Neuron (in vitro differentiated cells): ENCODE measurements around the gene RBFOX2.

Experiments
- H2AFZ ChIP-seq: one replicate; pipeline ENCODE4 v1.6.1; 2013; ENCODE audit warnings: low read depth, mild to moderate bottlenecking, inconsistent platforms, low read length, moderate library complexity
- H3K27me3 ChIP-seq: one replicate; pipeline ENCODE4 v1.6.1; 2013; ENCODE audit warnings: low read length; ENCODE audit not compliant: insufficient read depth
- H3K36me3 ChIP-seq: one replicate; pipeline ENCODE4 v1.6.1; 2013; ENCODE audit warnings: low read length; ENCODE audit not compliant: insufficient read depth
- H3K4me1 ChIP-seq: one replicate; pipeline ENCODE4 v1.6.1; 2013; ENCODE audit warnings: low read length; ENCODE audit not compliant: insufficient read depth
- H3K4me3 ChIP-seq: 2 replicates; pipeline ENCODE4 v1.5.1; 2013; ENCODE audit warnings: mild to moderate bottlenecking, low read length, moderate library complexity
- H3K9me3 ChIP-seq: one replicate; pipeline ENCODE4 v1.6.1; 2013; ENCODE audit warnings: low read length

Gene RBFOX2

GRCh38 chr22:35886309-35886708 lies 142.3 kb downstream of the RBFOX2 start:
- H3K4me1 ChIP-seq: peaks cover 10% of the 10 kb centered on the region
- H2AFZ ChIP-seq: no peak overlapping the region
- H3K9me3 ChIP-seq: no peaks in the 10 kb centered on the region
- H3K36me3 ChIP-seq: peaks cover 3% of the 10 kb centered on the region
- H3K27me3 ChIP-seq: no peaks in the 10 kb centered on the region
- no peak overlapping the region for H3K4me3 ChIP-seq

- peaks cover 3% of the 10 kb centered on the region for H3K36me3 ChIP-seq
- no peaks in the 10 kb centered on the region for H3K9me3 ChIP-seq
- H2AFZ ChIP-seq: no peak overlapping the region
- H3K4me1 ChIP-seq: peaks cover 10% of the 10 kb centered on the region
- H3K4me3 ChIP-seq: no peak overlapping the region
- no peaks in the 10 kb centered on the region for H3K27me3 ChIP-seq
Measured at GRCh38 chr22:35884529-35884928, 144.1 kb downstream of the RBFOX2 start.

- Histone ChIP-seq H2AFZ (no peak overlapping the region), H3K27me3 (no peaks in the 10 kb centered on the region), H3K4me1 (peaks cover 10% of the 10 kb centered on the region), H3K4me3 (no peak overlapping the region), H3K36me3 (peaks cover 3% of the 10 kb centered on the region), H3K9me3 (no peaks in the 10 kb centered on the region)
Measured at GRCh38 chr22:35883031-35883620, 145.5 kb downstream of the RBFOX2 start.

GRCh38 chr22:35882211-35883030 lies 146.2 kb downstream of the RBFOX2 start:
- no peak overlapping the region for H2AFZ ChIP-seq
- H3K9me3 ChIP-seq: no peaks in the 10 kb centered on the region
- peaks cover 10% of the 10 kb centered on the region for H3K4me1 ChIP-seq
- H3K36me3 ChIP-seq: peaks cover 3% of the 10 kb centered on the region
- H3K27me3 ChIP-seq: no peaks in the 10 kb centered on the region
- H3K4me3 ChIP-seq: no peak overlapping the region

DNA sequence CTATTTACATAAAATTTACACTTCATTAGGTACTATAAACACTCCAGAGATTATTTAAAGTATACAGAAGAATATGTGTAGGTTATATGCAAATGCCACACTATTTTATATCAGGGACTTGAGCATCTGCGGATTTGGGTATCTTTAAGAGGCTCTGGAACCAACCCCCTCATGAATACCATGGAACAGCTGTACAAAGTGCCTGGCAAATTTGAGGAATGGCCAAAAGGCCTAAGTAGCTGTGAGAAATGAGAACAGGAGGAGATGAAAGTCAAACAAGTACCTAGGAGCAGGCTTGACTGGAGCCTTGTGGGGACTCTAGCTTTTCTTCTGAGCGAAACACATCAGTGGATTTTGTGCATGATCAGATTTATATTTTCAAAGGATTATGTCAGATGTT lies 149.3 kb downstream of the RBFOX2 start:
- H3K36me3 ChIP-seq: no peaks in the 10 kb centered on the region
- no peaks in the 10 kb centered on the region for H3K9me3 ChIP-seq
- peaks cover 10% of the 10 kb centered on the region for H3K4me1 ChIP-seq
- no peak overlapping the region for H2AFZ ChIP-seq
- H3K4me3 ChIP-seq: no peak overlapping the region
- no peaks in the 10 kb centered on the region for H3K27me3 ChIP-seq

DNA sequence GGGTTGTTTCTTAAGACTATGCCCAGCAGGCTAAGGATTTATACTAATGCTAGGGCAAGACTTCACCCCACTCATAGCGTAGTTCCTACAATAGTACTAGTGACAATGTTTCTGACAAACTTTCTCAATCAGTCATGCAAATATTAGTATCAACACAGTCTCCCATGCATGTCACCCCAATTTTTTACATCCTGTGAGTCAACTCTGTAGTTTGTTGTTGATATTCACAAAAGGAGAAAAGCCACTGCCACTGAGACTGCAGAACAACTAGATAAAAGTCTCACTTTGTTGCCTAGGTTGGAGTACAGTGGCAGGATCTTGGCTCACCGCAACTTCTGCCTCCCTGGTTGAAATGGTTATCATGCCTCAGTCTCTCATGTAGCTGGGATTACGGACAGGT lies 155.2 kb downstream of the RBFOX2 start:
- H3K4me1 ChIP-seq: no peaks in the 10 kb centered on the region
- H3K4me3 ChIP-seq: no peak overlapping the region
- peaks cover 2% of the 10 kb centered on the region for H3K9me3 ChIP-seq
- H3K27me3 ChIP-seq: no peaks in the 10 kb centered on the region
- H2AFZ ChIP-seq: no peak overlapping the region
- peaks cover 2% of the 10 kb centered on the region for H3K36me3 ChIP-seq

- no peak overlapping the region for H2AFZ ChIP-seq
- no peak overlapping the region for H3K4me3 ChIP-seq
- H3K27me3 ChIP-seq: no peaks in the 10 kb centered on the region
- H3K36me3 ChIP-seq: peaks cover 2% of the 10 kb centered on the region
- peaks cover 2% of the 10 kb centered on the region for H3K9me3 ChIP-seq
- no peaks in the 10 kb centered on the region for H3K4me1 ChIP-seq
Measured at GRCh38 chr22:35872451-35872850, 156.2 kb downstream of the RBFOX2 start.

GRCh38 chr22:35870517-35871293 lies 157.9 kb downstream of the RBFOX2 start:
- no peaks in the 10 kb centered on the region for H3K27me3 ChIP-seq
- H3K4me1 ChIP-seq: no peaks in the 10 kb centered on the region
- H3K4me3 ChIP-seq: no peak overlapping the region
- peaks cover 2% of the 10 kb centered on the region for H3K36me3 ChIP-seq
- peaks cover 2% of the 10 kb centered on the region for H3K9me3 ChIP-seq
- no peak overlapping the region for H2AFZ ChIP-seq

DNA sequence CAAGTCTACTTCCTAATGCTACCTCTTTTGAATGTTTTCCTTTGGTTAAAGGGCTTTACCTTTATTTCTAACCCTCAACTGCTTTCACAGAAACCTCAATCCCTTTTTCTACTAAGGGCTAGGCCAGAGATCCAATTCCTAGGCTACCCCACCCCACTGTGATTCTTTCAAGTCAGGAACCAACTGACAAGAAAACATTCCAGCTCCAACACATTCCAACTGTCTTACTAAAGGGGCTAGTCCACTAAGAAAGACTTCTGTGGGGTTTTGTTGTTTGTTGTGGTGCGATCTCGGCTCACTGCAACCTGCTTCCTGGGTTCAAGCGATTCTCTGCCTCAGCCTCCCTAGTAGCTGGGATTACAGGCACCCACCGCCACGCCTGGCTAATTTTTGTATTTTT lies 159.7 kb downstream of the RBFOX2 start:
- Histone ChIP-seq H2AFZ (no peak overlapping the region), H3K36me3 (peaks cover 2% of the 10 kb centered on the region), H3K4me3 (no peak overlapping the region), H3K4me1 (peaks cover 3% of the 10 kb centered on the region), H3K9me3 (peaks cover 2% of the 10 kb centered on the region), H3K27me3 (no peaks in the 10 kb centered on the region)

DNA sequence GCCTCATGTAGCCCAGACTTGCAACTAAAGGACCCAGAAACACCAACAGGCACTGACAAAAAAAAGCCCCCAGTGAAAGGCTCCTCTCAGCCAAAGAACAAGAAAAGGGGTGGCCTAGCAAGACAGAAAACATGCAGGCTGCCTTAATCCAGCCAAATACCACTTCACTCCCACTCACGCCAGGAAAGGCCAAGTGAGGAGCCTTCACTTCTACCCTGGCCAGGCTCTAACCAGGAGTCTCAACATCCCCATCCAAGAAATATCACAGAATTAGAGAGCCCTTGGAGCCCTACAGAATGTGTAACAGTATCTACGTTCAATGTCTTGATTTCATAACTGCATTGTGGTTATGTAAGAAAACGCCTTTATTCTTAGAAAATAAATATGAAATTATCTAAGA lies 162.0 kb downstream of the RBFOX2 start:
- H3K4me3 ChIP-seq: no peak overlapping the region

DNA sequence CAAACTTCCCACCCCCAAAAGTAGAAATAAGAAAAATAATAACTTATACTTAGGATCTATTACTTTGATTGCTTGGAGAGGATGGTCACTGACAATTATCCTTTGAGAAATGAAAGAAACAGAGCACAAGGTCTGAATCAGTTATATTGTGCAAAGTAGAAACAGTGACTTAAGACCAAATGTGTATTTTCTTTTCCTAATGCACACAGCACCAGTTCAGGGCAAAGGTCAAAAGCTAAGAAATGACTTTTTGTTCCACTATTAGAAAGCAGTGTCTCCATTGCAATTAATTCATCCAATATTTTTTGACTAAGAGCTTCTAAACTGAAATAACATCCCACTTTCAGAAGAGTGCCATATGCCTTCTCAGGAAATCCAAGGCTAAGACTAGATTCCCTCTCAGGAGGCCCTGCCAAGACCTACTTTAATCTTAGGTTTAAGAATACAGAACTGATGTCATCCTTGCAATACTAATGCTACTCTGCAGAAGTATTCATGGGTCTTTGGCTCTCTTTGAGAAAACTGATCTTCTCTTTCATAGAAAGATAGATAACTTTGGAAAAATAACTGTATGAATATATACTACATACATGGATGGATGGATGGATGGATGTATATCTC lies 164.0 kb downstream of the RBFOX2 start:
- Histone ChIP-seq H2AFZ (no peak overlapping the region), H3K4me3 (no peak overlapping the region), H3K4me1 (peaks cover 3% of the 10 kb centered on the region), H3K36me3 (no peaks in the 10 kb centered on the region), H3K27me3 (no peaks in the 10 kb centered on the region), H3K9me3 (no peaks in the 10 kb centered on the region)

More for the DNA sequence above, 162.0 kb downstream of the RBFOX2 start:
- Histone ChIP-seq H3K9me3 (no peaks in the 10 kb centered on the region), H3K36me3 (no peaks in the 10 kb centered on the region), H3K27me3 (no peaks in the 10 kb centered on the region), H3K4me1 (peaks cover 3% of the 10 kb centered on the region), H2AFZ (no peak overlapping the region)

DNA sequence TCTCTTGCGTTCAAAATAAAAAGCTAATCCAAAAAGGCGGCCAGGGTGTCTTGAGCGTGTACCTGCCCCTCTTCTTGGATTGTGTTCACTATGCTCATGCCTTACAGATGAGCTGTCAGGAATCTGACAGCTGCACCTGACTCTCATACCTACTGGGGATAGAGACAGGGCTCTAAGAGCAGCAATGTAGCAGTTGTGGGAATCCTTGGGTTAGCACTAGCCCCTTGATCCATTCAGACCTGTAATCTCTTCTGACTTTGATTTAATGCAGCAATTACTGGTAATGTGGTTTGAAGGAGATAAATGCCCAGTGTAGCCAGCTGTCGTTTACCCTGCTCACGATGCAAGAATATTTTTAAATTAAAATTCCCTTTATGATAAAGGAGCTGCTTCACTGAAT lies 165.2 kb downstream of the RBFOX2 start:
- no peaks in the 10 kb centered on the region for H3K36me3 ChIP-seq
- no peaks in the 10 kb centered on the region for H3K27me3 ChIP-seq
- no peak overlapping the region for H3K4me3 ChIP-seq
- H3K9me3 ChIP-seq: no peaks in the 10 kb centered on the region
- H2AFZ ChIP-seq: no peak overlapping the region
- peaks cover 3% of the 10 kb centered on the region for H3K4me1 ChIP-seq

- no peak overlapping the region for H2AFZ ChIP-seq
- H3K36me3 ChIP-seq: no peaks in the 10 kb centered on the region
- no peak overlapping the region for H3K4me3 ChIP-seq
- H3K27me3 ChIP-seq: no peaks in the 10 kb centered on the region
- H3K4me1 ChIP-seq: peaks cover 3% of the 10 kb centered on the region
- H3K9me3 ChIP-seq: no peaks in the 10 kb centered on the region
Measured at GRCh38 chr22:35862697-35863096, 165.9 kb downstream of the RBFOX2 start.
